Measurements from ENCODE around the gene ADAM8.

The ADAM8 gene

GRCh38 chr10:133308421-133309099 lies 31.9 kb upstream of the ADAM8 start, which contains the start of the genes TUBGCP2 and ZNF511:
Gene TUBGCP2, minus strand, starts transcription at chr10:133308872. Its CDS starts 5,931 bp downstream, at chr10:133302941.
Gene ZNF511, plus strand, starts transcription at chr10:133308914. Its CDS starts 30 bp downstream, at chr10:133308944.
- peak; percentile 75 to 84 for DNase-seq (ENCODE audit: low read depth in 2 of 2)

DNA sequence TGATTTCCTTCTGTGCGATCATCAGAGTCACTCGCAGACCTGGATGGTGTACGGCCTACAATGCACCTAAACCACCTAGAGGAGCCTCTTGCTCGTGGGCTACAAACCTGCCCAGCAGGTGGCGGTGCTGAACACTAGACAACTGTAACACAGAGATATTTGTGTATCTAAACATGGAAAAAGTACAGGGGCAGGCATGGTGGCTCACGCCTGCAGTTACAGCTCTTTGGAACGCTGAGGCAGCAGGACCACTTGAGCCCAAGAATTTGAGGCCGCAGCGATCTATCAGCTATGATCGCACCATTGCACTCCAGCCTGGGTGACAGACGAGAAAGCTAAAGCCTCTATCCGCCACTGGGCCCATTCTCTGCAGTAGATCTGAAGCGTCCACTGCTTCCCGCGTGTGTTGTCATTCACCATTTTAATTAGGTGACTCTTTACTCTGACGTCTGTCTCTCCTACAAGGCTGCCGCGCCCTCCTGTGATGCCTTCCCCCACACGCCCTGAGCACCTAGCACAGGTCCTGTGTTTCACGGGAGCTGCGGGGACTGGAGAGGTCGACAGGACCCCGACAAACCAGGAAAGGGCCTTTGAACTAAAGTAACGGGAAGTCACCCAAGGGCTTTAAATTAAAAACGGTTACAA lies 31.2 kb upstream of the ADAM8 start:
- DNase-seq (ENCODE audit: low read depth in 2 of 2) = peak; percentile 52 to 83

DNA sequence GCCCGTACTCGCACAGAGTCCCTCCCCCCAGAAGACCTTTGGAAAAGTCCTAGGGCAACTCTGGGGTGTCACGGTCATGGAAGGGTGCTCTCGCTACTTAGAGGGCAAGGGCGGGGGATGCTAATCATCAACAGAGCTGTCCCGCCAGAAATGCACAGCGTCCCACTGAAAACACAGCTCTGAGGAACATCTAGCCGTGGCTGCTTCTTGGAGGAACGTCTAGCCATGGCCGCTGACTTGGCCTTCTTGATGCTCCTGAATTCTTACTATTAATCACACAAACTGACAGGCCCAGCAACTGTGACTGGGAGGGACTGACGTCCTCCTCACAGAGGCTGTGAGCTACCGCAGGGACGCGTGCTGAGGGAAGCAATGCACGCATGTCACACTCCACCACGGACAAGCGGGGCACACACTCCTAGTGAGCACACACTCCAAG lies 30.3 kb upstream of the ADAM8 start:
- DNase-seq (ENCODE audit: low read depth in 2 of 2) = no peak

DNA sequence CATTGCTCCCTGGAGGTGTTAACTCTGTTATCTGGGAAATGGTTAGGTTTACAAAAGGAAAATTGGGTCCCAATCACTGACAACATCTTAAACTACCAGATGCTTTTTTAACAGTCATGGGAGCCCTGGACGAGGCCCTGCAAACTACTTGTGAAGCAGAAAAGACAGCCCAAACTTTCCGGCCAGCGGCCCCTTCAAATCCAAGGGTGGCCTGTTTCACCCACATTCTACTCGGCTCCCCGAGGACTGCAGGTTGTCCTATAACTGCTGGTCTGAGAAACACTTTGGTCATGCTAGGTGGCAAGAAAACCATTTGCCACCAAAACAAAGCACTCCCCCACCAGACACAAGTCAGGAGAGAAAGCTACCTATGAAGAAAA lies 29.4 kb upstream of the ADAM8 start:
- DNase-seq (ENCODE audit: low read depth in 2 of 2) = no peak

DNA sequence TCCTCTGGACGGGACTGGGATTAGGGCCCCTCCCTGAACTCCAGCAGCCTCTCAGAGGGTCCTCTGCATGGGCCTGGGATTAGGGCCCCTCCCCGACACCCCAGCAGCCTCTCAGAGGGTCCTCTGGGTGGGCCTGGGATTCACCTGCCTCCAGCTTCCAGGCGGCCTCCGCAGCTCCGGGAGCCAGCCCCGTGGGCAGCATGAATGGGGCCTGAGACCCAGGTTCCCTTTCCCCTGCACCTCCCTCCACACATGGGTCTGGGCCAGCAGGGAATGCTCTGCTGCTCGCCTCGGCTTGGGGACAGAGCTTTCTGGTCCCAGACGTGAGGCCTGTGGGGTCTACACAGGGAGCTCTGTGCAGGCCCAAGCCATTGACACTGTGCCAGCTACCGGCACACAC lies 26.5 kb upstream of the ADAM8 start:
- no peak for DNase-seq (ENCODE audit: low read depth in 2 of 2)

GRCh38 chr10:133302230-133302629 lies 25.6 kb upstream of the ADAM8 start:
- no peak for DNase-seq (ENCODE audit: low read depth in 2 of 2)

DNA sequence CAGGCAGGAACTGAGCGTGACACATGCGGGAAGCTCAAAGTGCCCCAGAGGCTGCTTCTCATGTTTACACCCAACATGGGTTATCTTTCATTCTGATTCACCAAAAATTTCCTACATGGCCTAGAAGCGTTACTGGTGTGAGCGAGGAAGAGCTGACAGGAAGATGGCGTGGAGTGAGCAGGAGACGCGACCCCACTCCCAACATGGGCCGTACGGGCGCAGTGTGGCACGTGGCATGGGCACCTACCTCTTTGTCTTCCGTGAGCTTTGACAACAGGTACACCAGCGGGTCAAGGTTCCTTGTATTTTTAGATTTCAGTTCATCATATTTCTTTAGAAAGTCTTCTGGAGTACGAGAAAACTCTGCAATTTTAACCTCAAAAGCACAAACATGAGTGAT lies 23.1 kb upstream of the ADAM8 start:
- no peak for DNase-seq (ENCODE audit: low read depth in 2 of 2)

- no peak for DNase-seq (ENCODE audit: low read depth in 2 of 2)
Observed at GRCh38 chr10:133299224-133299623, 22.6 kb upstream of the ADAM8 start.

GRCh38 chr10:133298466-133298865 lies 21.8 kb upstream of the ADAM8 start:
- no peak for DNase-seq (ENCODE audit: low read depth in 2 of 2)

- no peak for DNase-seq (ENCODE audit: low read depth in 2 of 2)
Observed at GRCh38 chr10:133297504-133297903, 20.8 kb upstream of the ADAM8 start.

DNA sequence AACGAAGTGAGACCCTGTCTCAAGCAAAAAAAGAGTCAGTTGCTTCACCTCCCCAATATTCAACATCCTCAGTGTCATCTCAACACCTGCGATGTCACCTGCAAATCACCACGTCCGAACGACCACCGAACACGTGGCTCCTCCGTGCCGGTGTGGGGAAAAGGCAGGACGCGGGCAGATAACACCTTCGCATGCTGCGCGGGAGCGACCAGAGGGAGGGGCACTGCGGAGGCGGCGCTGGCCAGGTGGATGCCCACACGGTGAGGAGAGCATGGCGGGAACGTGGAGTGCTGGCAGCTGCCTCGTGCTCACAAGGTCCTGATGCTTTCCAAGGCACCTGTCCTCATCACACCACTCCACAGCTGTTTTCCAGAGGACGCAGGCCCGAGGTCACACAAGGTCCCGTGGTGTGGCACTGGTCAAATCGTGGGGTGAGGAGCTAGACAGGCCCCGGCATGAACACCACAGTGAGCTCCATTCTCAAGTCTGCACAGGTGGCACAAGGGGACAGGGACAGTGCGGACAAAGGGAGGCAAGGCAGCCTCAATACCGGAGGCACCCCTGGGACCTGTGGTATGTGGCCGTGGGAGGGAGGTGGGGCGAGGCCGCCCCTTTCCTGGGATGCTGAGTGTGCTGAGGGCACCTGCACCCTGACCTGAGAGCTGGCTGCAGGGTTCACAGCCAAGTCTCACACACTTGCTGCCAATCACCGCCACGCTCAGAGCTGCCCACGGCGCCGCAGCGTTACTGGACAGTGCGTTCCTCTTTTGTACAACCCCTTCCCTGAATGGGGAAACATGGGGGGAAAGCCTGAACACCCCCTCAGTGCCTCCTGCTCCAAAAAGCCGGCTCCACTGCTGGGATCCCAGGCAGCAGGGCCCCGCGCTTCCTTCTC lies 19.0 kb upstream of the ADAM8 start:
- DNase-seq (ENCODE audit: low read depth in 2 of 2) = no peak

- no peak for DNase-seq (ENCODE audit: low read depth in 2 of 2)
Observed at GRCh38 chr10:133294189-133294588, 17.5 kb upstream of the ADAM8 start.

DNA sequence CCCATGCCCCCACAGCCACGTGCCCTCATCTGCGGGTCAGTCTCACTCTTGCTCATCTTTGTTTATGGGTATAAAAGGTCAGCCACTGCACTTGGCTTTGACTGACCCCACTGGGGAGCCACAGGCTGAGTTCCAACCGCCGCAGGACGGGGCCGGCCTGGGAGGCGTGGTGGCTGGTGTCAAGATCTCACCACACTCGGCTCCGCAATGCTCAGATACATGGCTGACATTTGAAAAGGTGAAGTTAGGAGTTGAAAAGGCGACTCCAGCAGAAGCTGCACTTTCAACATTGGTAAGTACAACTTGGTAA lies 17.1 kb upstream of the ADAM8 start:
- DNase-seq (ENCODE audit: low read depth in 2 of 2) = no peak

DNA sequence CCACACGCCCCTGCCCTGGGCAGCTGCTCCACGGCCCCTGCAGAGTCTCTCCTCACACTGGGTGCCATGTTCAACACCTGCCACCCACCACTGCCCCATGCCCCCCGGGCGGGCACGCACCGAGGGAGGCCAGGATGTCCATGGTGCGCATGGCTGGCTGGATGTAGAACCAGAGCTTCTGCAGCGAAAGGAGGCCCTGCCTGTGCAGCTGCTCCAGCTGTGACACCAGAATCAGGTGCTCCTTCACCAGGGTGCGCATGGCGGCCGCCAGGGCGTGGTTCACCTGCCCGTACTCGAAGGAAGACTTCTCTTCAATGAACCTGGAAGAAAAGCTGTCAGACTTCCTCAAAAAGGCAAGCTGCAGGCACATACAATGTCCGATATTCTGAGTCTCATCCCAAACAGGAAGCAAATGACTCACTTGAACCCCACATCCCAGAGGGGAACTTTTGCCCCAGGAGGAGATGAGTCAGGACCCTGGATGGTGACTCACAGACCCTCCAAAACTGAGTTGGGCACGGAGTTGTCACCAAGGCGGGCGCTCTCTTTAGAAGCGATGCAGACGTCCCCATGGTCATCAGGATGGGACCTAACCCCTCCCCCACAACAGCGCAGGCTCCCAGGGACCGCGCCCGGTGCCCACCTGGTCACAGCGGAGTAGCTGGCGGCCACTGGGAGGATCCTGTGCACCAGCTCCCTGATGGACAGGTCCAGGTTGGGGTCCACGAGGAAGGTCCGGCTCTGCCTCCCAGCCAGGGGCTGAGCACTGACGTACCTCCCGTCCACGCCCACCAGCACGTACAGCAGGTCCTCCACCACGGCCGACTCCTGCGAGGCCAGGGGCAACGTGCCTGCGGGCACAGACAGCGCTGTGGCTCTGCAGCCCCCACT lies 16.5 kb upstream of the ADAM8 start:
- no peak for DNase-seq (ENCODE audit: low read depth in 2 of 2)

- no peak for DNase-seq (ENCODE audit: low read depth in 2 of 2)
Observed at GRCh38 chr10:133289761-133290160, 13.1 kb upstream of the ADAM8 start.

GRCh38 chr10:133287832-133288500 lies 11.3 kb upstream of the ADAM8 start:
- DNase-seq (ENCODE audit: low read depth in 2 of 2) = no peak

DNA sequence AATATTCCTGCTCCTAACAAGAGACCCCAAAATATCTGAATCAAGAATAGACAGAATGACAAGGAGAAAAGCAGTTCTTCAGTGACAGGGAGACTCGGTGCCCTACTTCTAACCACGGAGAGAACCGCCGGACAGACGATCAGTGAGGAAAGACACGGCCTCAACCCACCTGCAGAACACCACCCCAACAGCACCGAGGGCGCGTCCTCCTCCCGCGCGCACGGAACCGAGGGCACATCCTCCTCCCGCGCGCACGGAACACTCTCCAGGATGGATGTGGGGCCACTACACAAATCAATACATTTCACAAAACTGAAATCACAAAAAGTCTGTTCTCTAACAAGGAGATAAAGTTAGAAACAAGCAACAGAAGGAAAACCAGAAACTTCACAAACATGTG lies 9.7 kb upstream of the ADAM8 start:
- no peak for DNase-seq (ENCODE audit: low read depth in 2 of 2)

GRCh38 chr10:133285217-133285616 lies 8.5 kb upstream of the ADAM8 start:
- no peak for DNase-seq (ENCODE audit: low read depth in 2 of 2)

- no peak for DNase-seq (ENCODE audit: low read depth in 2 of 2)
Observed at GRCh38 chr10:133283931-133284330, 7.3 kb upstream of the ADAM8 start.

- no peak for DNase-seq (ENCODE audit: low read depth in 2 of 2)
Observed at GRCh38 chr10:133282846-133283390, 6.2 kb upstream of the ADAM8 start.
